Measurements from ENCODE around the gene RCC2.
"Not testable (repeated sequence)": the region's sequence is repeated elsewhere in the genome, so short reads cannot be mapped to it uniquely, and the experiment has no call there.

RCC2 gene

DNA sequence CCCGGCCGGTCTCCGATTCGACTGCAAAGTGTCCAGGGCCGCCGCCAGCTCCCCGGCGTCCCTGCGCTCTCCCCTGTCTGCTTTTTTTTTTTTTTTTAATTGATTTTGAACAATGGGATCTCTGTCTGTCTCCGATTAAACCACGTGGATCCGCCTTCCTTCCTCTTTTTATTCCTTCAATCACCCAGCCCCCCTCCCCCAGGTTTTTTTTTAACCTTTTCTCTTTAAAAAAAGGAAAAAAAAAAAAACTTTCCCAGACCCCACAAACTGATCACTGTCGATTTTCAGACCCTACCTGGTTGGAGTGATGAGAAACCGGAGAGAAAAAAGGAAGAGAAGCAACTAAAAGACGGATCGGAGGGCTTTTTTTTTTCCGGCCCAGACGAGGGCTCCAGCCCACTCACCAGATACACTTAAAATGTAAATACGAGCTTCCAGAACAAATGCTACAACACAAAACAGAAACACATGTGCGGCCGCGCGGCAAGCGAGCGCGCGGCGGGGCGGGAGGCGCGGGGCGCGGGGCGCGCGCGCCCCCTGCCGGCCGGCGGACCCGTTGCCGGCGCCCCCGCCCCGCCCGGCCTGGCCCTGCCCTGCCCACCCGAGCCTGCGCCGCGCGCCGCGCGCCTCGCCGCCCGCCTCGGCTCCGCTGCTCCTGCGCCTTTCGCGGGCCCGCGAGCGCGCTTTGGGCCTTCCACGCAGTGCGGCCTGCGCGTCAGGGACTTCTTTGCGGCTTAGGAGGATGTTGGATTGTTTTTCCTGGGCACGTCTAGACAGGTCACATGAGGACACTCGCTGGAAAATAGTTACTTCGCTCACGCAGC is at the start of gene RCC2:
Gene RCC2, minus strand, starts transcription at position 428 of the 824 bp plus-strand sequence. CDS start 1,163 bp downstream, outside the sequence.
- peak; percentile 32 to 57 (median 43) for DNase-seq (ENCODE audit: low read depth in 2 of 3, low spot score in 2 of 3)

GRCh38 chr1:17486242-17486641 is 46.8 kb upstream of the RCC2 start:
- DNase-seq (ENCODE audit: low read depth in 2 of 3, low spot score in 2 of 3) = no peak

DNA sequence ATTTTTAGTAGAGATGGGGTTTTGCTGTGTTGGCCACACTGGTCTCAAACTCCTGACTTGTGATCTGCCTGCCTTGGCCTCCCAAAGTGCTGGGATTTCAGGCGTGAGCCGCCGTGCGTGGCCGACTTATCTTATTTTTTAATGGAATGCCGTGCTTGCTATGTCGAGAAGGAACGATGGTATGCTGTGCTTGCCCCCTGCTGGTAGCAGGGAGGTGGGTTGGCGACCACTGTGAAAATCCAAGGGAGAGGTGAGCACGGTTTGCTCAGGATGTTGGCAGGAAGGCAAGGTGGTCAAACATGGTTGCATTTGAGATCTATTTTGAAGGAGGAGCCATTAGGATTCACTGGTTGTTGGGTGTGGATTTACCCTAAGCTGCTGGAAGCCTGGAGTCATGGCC is 45.8 kb upstream of the RCC2 start:
- no peak for DNase-seq (ENCODE audit: low read depth in 2 of 3, low spot score in 2 of 3)

GRCh38 chr1:17481981-17482380 is 42.5 kb upstream of the RCC2 start:
- DNase-seq (ENCODE audit: low read depth in 2 of 3, low spot score in 2 of 3) = not testable (repeated sequence)

- DNase-seq (ENCODE audit: low read depth in 2 of 3, low spot score in 2 of 3) = no peak
Observed at GRCh38 chr1:17480846-17481245, 41.4 kb upstream of the RCC2 start.

GRCh38 chr1:17475752-17476151 is 36.3 kb upstream of the RCC2 start:
- DNase-seq (ENCODE audit: low read depth in 2 of 3, low spot score in 2 of 3) = no peak

- not testable (repeated sequence) for DNase-seq (ENCODE audit: low read depth in 2 of 3, low spot score in 2 of 3)
Observed at GRCh38 chr1:17474836-17475555, 35.5 kb upstream of the RCC2 start.

DNA sequence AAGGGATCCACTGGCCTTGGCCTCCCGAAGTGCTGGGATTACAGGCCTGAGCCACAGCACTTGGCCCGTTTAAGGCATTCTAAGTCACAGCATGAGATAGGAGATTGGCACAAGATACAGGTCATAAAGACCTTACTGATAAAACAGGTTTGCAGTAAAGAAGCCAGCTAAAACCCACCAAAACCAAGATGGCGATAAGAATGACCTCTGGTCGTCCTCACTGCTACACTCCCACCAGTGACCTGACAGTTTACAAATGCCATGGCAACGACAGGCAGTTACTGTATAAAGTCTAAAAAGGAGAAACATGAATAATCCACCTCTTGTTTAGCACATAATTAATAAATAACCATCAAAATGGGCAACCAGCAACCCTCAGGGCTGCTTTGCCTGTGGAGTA is 33.3 kb upstream of the RCC2 start:
- DNase-seq (ENCODE audit: low read depth in 2 of 3, low spot score in 2 of 3) = no peak

DNA sequence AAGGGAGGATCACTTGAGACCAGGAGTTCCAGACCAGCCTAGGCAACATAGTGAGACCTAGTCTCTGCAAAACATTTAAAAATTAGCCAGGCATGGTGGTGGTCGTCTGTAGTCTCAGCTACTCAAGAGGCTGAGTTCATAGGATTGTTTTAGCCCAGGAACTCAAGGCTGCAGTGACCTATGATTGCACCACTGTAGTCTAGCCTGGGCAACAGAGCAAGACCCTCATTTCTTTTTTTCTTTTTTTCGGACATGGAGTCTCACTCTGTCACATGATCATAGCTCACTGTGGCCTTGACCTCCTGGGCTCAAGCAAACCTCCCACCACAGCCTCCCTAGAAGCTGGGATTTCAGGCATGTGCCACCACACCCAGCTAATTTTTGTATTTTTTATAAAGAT is 31.9 kb upstream of the RCC2 start:
- no peak for DNase-seq (ENCODE audit: low read depth in 2 of 3, low spot score in 2 of 3)

DNA sequence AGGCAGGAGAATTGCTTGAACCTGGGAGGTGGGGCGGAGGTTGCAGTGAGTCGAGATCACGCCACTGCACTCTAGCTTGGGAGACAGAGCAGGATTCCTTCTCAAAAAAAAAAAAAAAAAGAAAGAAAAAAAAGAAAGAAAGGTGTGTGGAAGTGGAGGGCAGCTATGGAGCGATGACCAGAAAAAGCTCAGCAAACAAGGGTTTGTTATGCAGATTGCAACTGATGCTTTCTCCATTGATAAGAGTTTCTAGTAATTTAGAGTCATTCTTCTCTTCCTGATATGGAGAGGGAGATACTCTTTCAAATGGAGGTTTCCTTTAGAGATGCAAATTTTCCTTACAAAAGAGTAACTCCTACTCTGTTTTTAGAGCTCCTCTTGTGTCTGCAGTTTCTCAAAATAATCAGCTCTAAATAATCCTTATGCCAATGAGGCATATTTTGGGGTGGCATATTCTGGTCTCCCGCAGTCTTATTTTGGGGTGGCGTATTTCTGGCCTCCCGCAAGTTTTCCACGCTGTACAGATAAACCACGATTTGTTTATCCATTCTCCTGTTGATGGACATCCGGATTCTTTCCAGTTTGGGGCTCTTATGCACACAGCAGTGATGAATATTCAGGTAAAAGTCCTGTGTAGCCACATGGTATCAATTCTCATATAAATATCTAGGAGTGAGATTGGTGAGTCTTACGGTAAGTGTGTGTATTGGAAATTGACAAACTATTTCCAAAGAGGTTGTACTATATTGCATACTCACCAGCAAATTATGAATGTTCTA is 30.7 kb upstream of the RCC2 start:
- DNase-seq (ENCODE audit: low read depth in 2 of 3, low spot score in 2 of 3) = no peak

DNA sequence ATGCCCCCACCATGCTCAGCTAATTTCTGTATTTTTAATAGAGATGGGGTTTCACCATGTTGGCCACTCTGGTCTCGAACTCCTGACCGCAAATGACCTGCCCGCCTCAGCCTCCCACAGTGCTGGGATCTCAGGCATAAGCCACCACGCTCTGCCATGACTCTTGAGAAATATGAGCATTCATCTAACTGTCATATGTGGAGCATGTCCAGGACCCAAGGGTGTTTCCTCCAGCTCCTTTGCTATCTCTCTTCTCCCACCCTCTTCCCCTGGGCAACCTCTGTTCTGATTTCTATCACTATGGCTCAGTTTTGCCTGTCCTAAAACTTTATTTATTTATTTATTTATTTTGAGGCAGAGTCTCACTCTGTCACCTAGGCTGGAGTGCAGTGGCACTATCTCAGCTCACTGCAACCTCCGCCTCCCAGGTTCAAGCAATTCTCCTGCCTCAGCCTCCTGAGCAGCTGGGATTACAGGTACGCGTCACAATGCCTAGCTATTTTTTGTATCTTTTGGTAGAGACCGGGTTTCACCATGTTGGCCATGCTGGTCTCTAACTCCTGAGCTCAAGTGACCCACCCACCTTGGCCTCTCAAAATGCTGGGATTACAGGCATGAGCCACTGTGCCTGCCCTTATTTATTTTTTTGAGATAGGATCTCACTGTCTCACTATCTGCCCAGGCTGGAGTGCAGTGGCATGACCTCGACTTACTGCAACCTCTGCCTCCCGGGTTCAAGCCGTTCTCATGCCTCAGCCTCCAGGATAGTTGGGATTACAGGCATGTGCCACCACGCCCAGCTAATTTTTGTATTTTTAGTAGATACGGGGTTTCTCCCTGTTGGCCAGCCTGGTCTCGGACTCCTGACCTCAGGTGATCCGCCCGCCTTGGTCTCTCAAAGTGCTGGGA is 29.1 kb upstream of the RCC2 start:
- not testable (repeated sequence) for DNase-seq (ENCODE audit: low read depth in 2 of 3, low spot score in 2 of 3)

DNA sequence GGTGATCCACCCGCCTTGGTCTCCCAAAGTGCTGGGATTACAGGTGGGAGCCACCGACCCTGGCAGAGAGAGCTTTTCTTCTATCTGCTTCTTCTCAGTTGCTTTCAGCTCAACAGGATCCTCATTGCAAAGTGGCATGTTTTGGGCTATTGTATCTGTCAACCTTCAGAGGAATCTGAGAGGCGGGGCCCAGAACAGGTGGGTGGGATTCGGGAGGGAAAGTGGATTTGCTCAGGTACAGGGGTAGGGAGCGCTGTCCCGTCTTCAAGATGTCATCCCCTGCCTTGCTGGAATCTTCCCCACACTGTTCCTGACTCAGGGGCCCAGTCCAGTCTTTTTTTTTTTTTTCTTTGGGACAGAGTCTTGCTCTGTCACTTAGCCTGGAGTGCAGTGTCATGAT is 26.9 kb upstream of the RCC2 start:
- no peak for DNase-seq (ENCODE audit: low read depth in 2 of 3, low spot score in 2 of 3)

GRCh38 chr1:17465228-17465627 is 25.8 kb upstream of the RCC2 start:
- no peak for DNase-seq (ENCODE audit: low read depth in 2 of 3, low spot score in 2 of 3)

DNA sequence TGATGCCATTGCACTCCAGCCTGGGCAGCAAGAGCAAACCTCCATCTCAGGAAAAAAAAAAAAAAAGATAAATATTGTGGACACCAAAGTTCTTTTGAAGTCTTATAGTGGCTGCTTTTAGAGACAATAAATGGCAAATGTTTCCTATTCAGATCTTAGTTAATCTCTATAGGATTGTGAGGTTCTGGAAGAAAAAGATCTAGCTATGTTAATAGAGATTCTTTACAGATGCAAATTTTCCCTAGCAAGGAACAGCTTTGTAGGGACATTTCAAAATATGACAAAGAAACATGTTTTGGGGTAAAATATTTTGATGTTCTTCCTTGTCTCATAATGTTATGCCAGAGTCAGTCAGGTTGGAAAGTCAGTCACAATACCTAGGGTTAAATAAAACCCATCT is 24.5 kb upstream of the RCC2 start:
- DNase-seq (ENCODE audit: low read depth in 2 of 3, low spot score in 2 of 3) = no peak

GRCh38 chr1:17462669-17463068 is 23.2 kb upstream of the RCC2 start:
- DNase-seq (ENCODE audit: low read depth in 2 of 3, low spot score in 2 of 3) = no peak

DNA sequence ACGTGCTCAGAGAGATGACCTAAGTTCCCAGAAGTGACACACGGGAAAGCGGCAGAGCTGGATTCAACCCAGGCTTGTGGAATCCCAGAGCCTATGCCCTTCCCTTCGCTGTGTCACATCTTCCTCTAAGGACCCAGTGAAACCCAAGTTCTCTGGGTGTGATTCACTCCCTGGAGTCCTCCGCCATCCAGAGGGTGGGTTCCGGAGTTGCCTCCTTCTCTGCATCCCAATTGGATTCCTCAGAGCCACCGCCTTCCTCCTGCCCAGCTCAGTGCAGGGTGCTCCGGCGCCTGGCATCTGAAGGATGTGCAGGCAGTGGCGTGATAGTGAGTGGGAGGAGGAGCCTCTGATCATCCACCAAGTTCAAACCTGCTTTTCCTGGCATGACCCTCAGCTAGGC is 20.7 kb upstream of the RCC2 start:
- DNase-seq (ENCODE audit: low read depth in 2 of 3, low spot score in 2 of 3) = no peak

- no peak for DNase-seq (ENCODE audit: low read depth in 2 of 3, low spot score in 2 of 3)
Observed at GRCh38 chr1:17458794-17459193, 19.3 kb upstream of the RCC2 start.

- DNase-seq (ENCODE audit: low read depth in 2 of 3, low spot score in 2 of 3) = no peak
Observed at GRCh38 chr1:17452686-17453085, 13.2 kb upstream of the RCC2 start.

DNA sequence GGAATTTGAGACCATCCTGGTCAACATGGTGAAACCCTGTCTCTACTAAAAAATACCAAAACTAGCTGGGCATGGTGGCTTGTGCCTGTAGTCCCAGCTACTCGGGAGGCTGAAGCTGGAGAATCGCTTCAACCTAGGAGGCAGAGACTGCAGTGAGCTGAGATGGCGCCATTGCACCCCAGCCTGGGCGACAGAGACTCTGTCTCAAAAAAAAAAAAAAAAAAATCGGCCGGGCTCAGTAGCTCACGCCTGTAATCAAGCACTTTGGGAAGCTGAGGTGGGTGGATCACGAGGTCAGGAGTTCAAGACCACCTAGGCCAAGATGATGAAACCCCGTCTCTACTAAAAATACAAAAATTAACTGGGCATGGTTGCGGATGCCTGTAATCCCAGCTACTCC is 12.7 kb upstream of the RCC2 start:
- DNase-seq (ENCODE audit: low read depth in 2 of 3, low spot score in 2 of 3) = not testable (repeated sequence)

- no peak for DNase-seq (ENCODE audit: low read depth in 2 of 3, low spot score in 2 of 3)
Observed at GRCh38 chr1:17451731-17452130, 12.3 kb upstream of the RCC2 start.
